Gastroesophageal sphincter (tissue), 4 donors: ENCODE measurements around the gene SLC6A5. TPM values are rescaled to one million over a fixed set of nuclear protein-coding genes. Genes with fewer than 3 reads are reported as not detected.

Experiments used
- ATAC-seq: fragments of 150-250 bp; one replicate; pipeline ENCODE4 v1.9.1; 2016; ENCODE audit warnings: mild to moderate bottlenecking, moderate library complexity
- H3K27ac ChIP-seq, 4 donors: fragments of 200-600 bp; sonication (generic) in 3 of 4; 1 replicate in 3 of 4; 2 replicates in 1 of 4; pipeline ENCODE4 v1.5.1; 2016 to 2019
- H3K27me3 ChIP-seq: fragments of 200-600 bp; sonication (generic); one replicate; pipeline ENCODE4 v1.5.1; 2019
- H3K36me3 ChIP-seq, 2 donors: fragments of 200-600 bp; sonication (generic); one replicate each; pipeline ENCODE4 v1.5.1; 2019; ENCODE audit warnings: control low read depth in 1 of 2
- H3K4me1 ChIP-seq, 3 donors: fragments of 200-600 bp; sonication (generic); 1 replicate in 2 of 3; 2 replicates in 1 of 3; pipeline ENCODE4 v1.5.1; 2016 to 2019; ENCODE audit warnings: control low read depth in 2 of 3
- H3K4me3 ChIP-seq, 2 donors: fragments of 200-600 bp; sonication (generic); one replicate each; pipeline ENCODE4 v1.5.1; 2019; ENCODE audit warnings: mild to moderate bottlenecking in 1 of 2, moderate library complexity in 1 of 2
- H3K9me3 ChIP-seq, 3 donors: fragments of 200-600 bp; sonication (generic); one replicate each; pipeline ENCODE4 v1.5.1; 2017 to 2019; ENCODE audit warnings: control low read depth in 2 of 3
- CTCF ChIP-seq, 4 experiments: fragments of 200-600 bp in 2 of 4; fragments of 450-650 bp in 2 of 4; sonication (generic) in 1 of 4; IDR thresholded peaks; one replicate each; pipeline ENCODE4 v1.5.1; 2017 to 2019; ENCODE audit warnings: antibody characterized with exemption in 4 of 4, mild to moderate bottlenecking in 2 of 4, moderate library complexity in 2 of 4
- EP300 ChIP-seq: sonication (generic); formaldehyde crosslinking; IDR thresholded peaks from one replicate; pipeline ENCODE4 v1.6.1; 2017; ENCODE audit warnings: antibody characterized with exemption, mild to moderate bottlenecking
- POLR2A ChIP-seq, 2 donors: fragments of 450-650 bp; IDR thresholded peaks; one replicate each; pipeline ENCODE4 v1.6.1; 2017; ENCODE audit warnings: antibody characterized with exemption in 2 of 2, mild to moderate bottlenecking in 2 of 2, moderate library complexity in 1 of 2
- POLR2AphosphoS5 ChIP-seq: sonication (generic); formaldehyde crosslinking; IDR thresholded peaks from one replicate; pipeline ENCODE4 v1.6.1; 2017; ENCODE audit warnings: antibody characterized with exemption
- WGBS, 2 donors: methylation state at CpG; one replicate each; pipeline ENCODE4 v1.1.5; 2018; ENCODE audit warnings: low coverage in 1 of 2; 5-methylcytosine and 5-hydroxymethylcytosine counted together
- total RNA-seq, 4 donors: library from RNA; depleted of rRNA; stranded (reverse); fragments of >200 nt; gene quantifications; one replicate each; pipeline ENCODE4 v1.1.0, GENCODE V29; 2016

SLC6A5 gene
- total RNA-seq, 4 donors from 2014 or later = not detected

GRCh38 chr11:20597154-20597679 is 2.2 kb upstream of the SLC6A5 start:
- Histone ChIP-seq H3K27me3 (peaks cover 87% of the 10 kb centered on the region), H3K4me3 (no peak overlapping the region), H3K36me3 (no peaks in the 10 kb centered on the region), H3K9me3 (no peaks in the 10 kb centered on the region), H3K27ac (no peak overlapping the region), H3K4me1 (peaks cover 0 to 12% (median 0%) of the 10 kb centered on the region in 3 donors)
- no peak for ATAC-seq
- WGBS, 2 donors = no CpG with 5 or more reads among the region's 41 CpGs
- TF ChIP-seq EP300 = no peak
- no peak for TF ChIP-seq CTCF (IDR thresholded peaks at IDR 0.05)
- no peak for TF ChIP-seq POLR2A (IDR thresholded peaks at IDR 0.05)
- no peak for TF ChIP-seq POLR2AphosphoS5

GRCh38 chr11:20597680-20598484 is 1.5 kb upstream of the SLC6A5 start:
- Histone ChIP-seq H3K27me3 (peaks cover 94% of the 10 kb centered on the region), H3K4me3 (no peak overlapping the region), H3K36me3 (no peaks in the 10 kb centered on the region), H3K9me3 (no peaks in the 10 kb centered on the region), H3K27ac (no peak overlapping the region), H3K4me1 (peaks cover 0 to 12% (median 0%) of the 10 kb centered on the region in 3 donors)
- no peak for ATAC-seq
- TF ChIP-seq POLR2AphosphoS5 (no peak), EP300 (no peak), POLR2A (IDR thresholded peaks at IDR 0.05) (no peak), CTCF (IDR thresholded peaks at IDR 0.05) (no peak)
- 0 to 2% methylated on average over 7 to 11 of the region's 48 CpGs for WGBS, 2 donors

GRCh38 chr11:20598492-20598891 is 916 bp upstream of the SLC6A5 start:
- H3K27me3 ChIP-seq = peaks cover 97% of the 10 kb centered on the region

GRCh38 chr11:20600020-20600346 is 575 bp downstream of the SLC6A5 start:
- WGBS, 2 donors = 13 to 18% methylated on average over 9 to 10 of the region's 10 CpGs
- Histone ChIP-seq H3K36me3 (no peaks in the 10 kb centered on the region), H3K9me3 (no peaks in the 10 kb centered on the region), H3K4me3 (no peak overlapping the region), H3K27ac (no peak overlapping the region), H3K4me1 (peaks cover 0 to 14% (median 0%) of the 10 kb centered on the region in 3 donors), H3K27me3 (peaks cover 100% of the 10 kb centered on the region)
- TF ChIP-seq POLR2A (IDR thresholded peaks at IDR 0.05) = no peak
- no peak for TF ChIP-seq POLR2AphosphoS5
- TF ChIP-seq EP300 = no peak
- no peak for TF ChIP-seq CTCF (IDR thresholded peaks at IDR 0.05)
- ATAC-seq = no peak

More at GRCh38 chr11:20598492-20598891, 916 bp upstream of the SLC6A5 start:
- H3K36me3 ChIP-seq = no peaks in the 10 kb centered on the region
- ATAC-seq = no peak
- peaks cover 0 to 12% (median 0%) of the 10 kb centered on the region in 3 donors for H3K4me1 ChIP-seq
- no peak overlapping the region for H3K27ac ChIP-seq
- 7% methylated on average over 6 to 9 of the region's 11 CpGs for WGBS, 2 donors
- TF ChIP-seq EP300 = no peak
- no peak for TF ChIP-seq POLR2AphosphoS5
- TF ChIP-seq POLR2A (IDR thresholded peaks at IDR 0.05) = no peak
- no peak for TF ChIP-seq CTCF (IDR thresholded peaks at IDR 0.05)
- no peaks in the 10 kb centered on the region for H3K9me3 ChIP-seq
- H3K4me3 ChIP-seq = no peak overlapping the region

GRCh38 chr11:20600551-20600950 is 1.1 kb downstream of the SLC6A5 start:
- no peak for ATAC-seq
- H3K4me3 ChIP-seq = no peak overlapping the region
- H3K27ac ChIP-seq = no peak overlapping the region
- 3 to 5% methylated on average over 3 to 6 of the region's 7 CpGs for whole genome bisulfite sequencing, 2 donors
- peaks cover 100% of the 10 kb centered on the region for H3K27me3 ChIP-seq
- no peaks in the 10 kb centered on the region for H3K9me3 ChIP-seq
- H3K4me1 ChIP-seq = peaks cover 0 to 20% (median 0%) of the 10 kb centered on the region in 3 donors
- no peaks in the 10 kb centered on the region for H3K36me3 ChIP-seq
- TF ChIP-seq POLR2A (IDR thresholded peaks at IDR 0.05) (no peak), POLR2AphosphoS5 (no peak), CTCF (IDR thresholded peaks at IDR 0.05) (no peak), EP300 (no peak)
